Gastrocnemius medialis (tissue), 4 donors: ENCODE results near the gene FOLR1.

Source experiments
- CTCF ChIP-seq, 5 experiments: fragments of 450-650 bp in 3 of 5; fragments of 200-600 bp in 2 of 5; sonication (generic) in 2 of 5; IDR thresholded peaks in 4 of 5; conservative IDR thresholded peaks in 1 of 5; 1 replicate in 4 of 5; 2 replicates in 1 of 5; pipeline ENCODE4 v1.5.1; 2016 to 2019; ENCODE audit warnings: antibody characterized with exemption in 5 of 5, mild to moderate bottlenecking in 3 of 5, moderate library complexity in 3 of 5
- POLR2A ChIP-seq, 2 donors: fragments of 450-650 bp; IDR thresholded peaks; one replicate each; pipeline ENCODE4 v1.6.1; 2017; ENCODE audit warnings: antibody characterized with exemption in 2 of 2, mild to moderate bottlenecking in 2 of 2, moderate library complexity in 2 of 2

- TF ChIP-seq CTCF (IDR thresholded peaks at IDR 0.05 in 4 of 5, conservative IDR thresholded peaks at IDR 0.05 in 1 of 5) (no peak), POLR2A (IDR thresholded peaks at IDR 0.05) (no peak)
Observed at GRCh38 chr11:72239313-72239848, 47.4 kb downstream of the FOLR1 start.
